H9 (cell line): ENCODE results near the gene DLG2. TPM values are rescaled to one million over a fixed set of nuclear protein-coding genes. Genes with fewer than 3 reads are reported as not detected.
A peak's percentile ranks its signal among the peaks of the same experiment; 100 is the strongest.

Experiments used
- DNase-seq: peaks from one replicate; pipeline ENCODE4 v3.0.0-alpha.2; 2017
- H2AFZ ChIP-seq: one replicate; pipeline ENCODE4 v1.6.1; 2013; ENCODE audit warnings: mild to moderate bottlenecking, low read length, control low read depth, moderate library complexity
- H2AK5ac ChIP-seq: 2 replicates; pipeline ENCODE4 v1.6.1; 2013; ENCODE audit warnings: low read length, control low read depth, mixed read lengths; ENCODE audit not compliant: insufficient read length
- H2BK120ac ChIP-seq: one replicate; pipeline ENCODE4 v1.6.1; 2013; ENCODE audit warnings: low read depth, mild to moderate bottlenecking, low read length, control low read depth, inconsistent platforms; ENCODE audit not compliant: poor library complexity, severe bottlenecking
- H2BK12ac ChIP-seq: 2 replicates; pipeline ENCODE4 v1.6.1; 2013; ENCODE audit warnings: low read length, control low read depth, mixed read lengths, low read depth; ENCODE audit not compliant: insufficient read length
- H2BK15ac ChIP-seq: 2 replicates; pipeline ENCODE4 v1.6.1; 2013; ENCODE audit warnings: low read depth, low read length, control low read depth
- H2BK20ac ChIP-seq: one replicate; pipeline ENCODE4 v1.6.1; 2013; ENCODE audit warnings: low read depth, mild to moderate bottlenecking, low read length, control low read depth, inconsistent platforms; ENCODE audit not compliant: poor library complexity, severe bottlenecking
- H2BK5ac ChIP-seq: 2 replicates; pipeline ENCODE4 v1.6.1; 2013; ENCODE audit warnings: low read length, control low read depth, mixed read lengths; ENCODE audit not compliant: insufficient read length
- H3K14ac ChIP-seq: 2 replicates; pipeline ENCODE4 v1.6.1; 2013; ENCODE audit warnings: low read length, control low read depth; ENCODE audit not compliant: insufficient read depth
- H3K18ac ChIP-seq: 2 replicates; pipeline ENCODE4 v1.6.1; 2013; ENCODE audit warnings: low read depth, mild to moderate bottlenecking, mixed read lengths, low read length, control low read depth; ENCODE audit not compliant: insufficient read length
- H3K23ac ChIP-seq: 2 replicates; pipeline ENCODE4 v1.6.1; 2013; ENCODE audit warnings: low read length, control low read depth, mixed read lengths, low read depth; ENCODE audit not compliant: insufficient read length
- H3K23me2 ChIP-seq: 2 replicates; pipeline ENCODE4 v1.6.1; 2013; ENCODE audit warnings: low read depth, mild to moderate bottlenecking, mixed read lengths, low read length, control low read depth; ENCODE audit not compliant: insufficient read length, poor library complexity, severe bottlenecking
- H3K27ac ChIP-seq: 2 replicates; pipeline ENCODE4 v1.5.1; 2013; ENCODE audit warnings: low read length, control low read depth, mixed read lengths, low read depth; ENCODE audit not compliant: insufficient read length
- H3K27me3 ChIP-seq: 2 replicates; pipeline ENCODE4 v1.6.1; 2013; ENCODE audit warnings: low read length, control low read depth, inconsistent platforms; ENCODE audit not compliant: insufficient read depth
- H3K4ac ChIP-seq: 2 replicates; pipeline ENCODE4 v1.6.1; 2013; ENCODE audit warnings: low read depth, mild to moderate bottlenecking, control low read depth, inconsistent platforms, low read length, moderate library complexity
- H3K4me1 ChIP-seq: 2 replicates; pipeline ENCODE4 v1.6.1; 2013; ENCODE audit warnings: low read length, control low read depth, inconsistent platforms; ENCODE audit not compliant: insufficient read depth
- H3K4me2 ChIP-seq: 2 replicates; pipeline ENCODE4 v1.6.1; 2013; ENCODE audit warnings: low read length, control low read depth, mixed read lengths; ENCODE audit not compliant: insufficient read length, insufficient read depth
- H3K56ac ChIP-seq: 2 replicates; pipeline ENCODE4 v1.6.1; 2013; ENCODE audit warnings: low read depth, mild to moderate bottlenecking, mixed read lengths, low read length, control low read depth; ENCODE audit not compliant: insufficient read length
- H3K79me1 ChIP-seq: 2 replicates; pipeline ENCODE4 v1.6.1; 2013; ENCODE audit warnings: low read depth, mild to moderate bottlenecking, moderate library complexity, low read length, control low read depth, inconsistent platforms; ENCODE audit not compliant: insufficient read depth, poor library complexity, severe bottlenecking
- H3K79me2 ChIP-seq: 2 replicates; pipeline ENCODE4 v1.6.1; 2013; ENCODE audit warnings: low read length, control low read depth, inconsistent platforms; ENCODE audit not compliant: insufficient read depth
- H3K9ac ChIP-seq: 2 replicates; pipeline ENCODE4 v1.6.1; 2013; ENCODE audit warnings: low read length, control low read depth, mixed read lengths; ENCODE audit not compliant: insufficient read length; ENCODE audit errors: extremely low read depth
- H3K9me3 ChIP-seq: one replicate; pipeline ENCODE4 v1.6.1; 2013; ENCODE audit warnings: low read depth, low read length, inconsistent platforms; ENCODE audit not compliant: control insufficient read depth
- H3T11ph ChIP-seq: one replicate; pipeline ENCODE4 v1.6.1; 2013; ENCODE audit warnings: mild to moderate bottlenecking, low read length, control low read depth, inconsistent platforms
- H4K20me1 ChIP-seq: one replicate; pipeline ENCODE4 v1.6.1; 2013; ENCODE audit not compliant: control insufficient read depth, insufficient read length, insufficient read depth
- H4K5ac ChIP-seq: 2 replicates; pipeline ENCODE4 v1.6.1; 2013; ENCODE audit warnings: low read depth, mild to moderate bottlenecking, mixed read lengths, low read length, control low read depth; ENCODE audit not compliant: insufficient read length
- H4K8ac ChIP-seq: replicated peaks from 2 replicates; pipeline ENCODE4 v1.6.1; 2013; ENCODE audit warnings: low read length, control low read depth, mixed read lengths, low read depth; ENCODE audit not compliant: insufficient read length
- H4K91ac ChIP-seq: 2 replicates; pipeline ENCODE4 v1.6.1; 2013; ENCODE audit warnings: low read depth, mild to moderate bottlenecking, moderate library complexity, mixed read lengths, low read length, control low read depth; ENCODE audit not compliant: insufficient read length
- H3K27ac Mint-ChIP-seq, 3 experiments: 2 replicates in 2 of 3; 3 replicates in 1 of 3; pipeline ENCODE4 v1.8.0; 2020 to 2021; ENCODE audit warnings: mixed read lengths in 3 of 3, mild to moderate bottlenecking in 1 of 3, moderate library complexity in 1 of 3
- H3K27me3 Mint-ChIP-seq: 2 replicates; pipeline ENCODE4 v1.8.0; 2021; ENCODE audit warnings: low read depth, mild to moderate bottlenecking, moderate library complexity, mixed read lengths
- H3K36me3 Mint-ChIP-seq, 3 experiments: 2 replicates in 2 of 3; 3 replicates in 1 of 3; pipeline ENCODE4 v1.8.0; 2020 to 2021; ENCODE audit warnings: low read depth in 3 of 3, mixed read lengths in 3 of 3; ENCODE audit not compliant: insufficient read depth in 1 of 3
- H3K4me1 Mint-ChIP-seq, 2 experiments: 2 replicates each; pipeline ENCODE4 v1.8.0; 2020; ENCODE audit warnings: mixed read lengths in 2 of 2
- H3K4me3 Mint-ChIP-seq, 2 experiments: 2 replicates in 1 of 2; 3 replicates in 1 of 2; pipeline ENCODE4 v1.8.0; 2020 to 2021; ENCODE audit warnings: mild to moderate bottlenecking in 2 of 2, mixed read lengths in 2 of 2, moderate library complexity in 1 of 2
- H3K9me3 Mint-ChIP-seq, 2 experiments: 2 replicates in 1 of 2; 3 replicates in 1 of 2; pipeline ENCODE4 v1.8.0; 2020; ENCODE audit warnings: mild to moderate bottlenecking in 2 of 2, mixed read lengths in 2 of 2, moderate library complexity in 1 of 2
- WGBS: extraction: QIAGEN DNeasy Blood & Tissue Kit; methylation state at CpG from one replicate; pipeline ENCODE4 v1.1.7; 2013; ENCODE audit warnings: missing lambda C conversion rate, low lambda C conversion rate, mixed read lengths; ENCODE audit not compliant: insufficient read length; ENCODE audit errors: extremely low coverage; 5-methylcytosine and 5-hydroxymethylcytosine counted together
- total RNA-seq: library from RNA; stranded (reverse); gene quantifications from 2 replicates; pipeline ENCODE4 v1.2.1, GENCODE V29; 2021
- TF ChIP-seq, protein P1 (sequence below): fragments of 200-600 bp; sonication (generic); conservative IDR thresholded peaks from 3 replicates; pipeline ENCODE4 v1.8.0; 2021; ENCODE audit warnings: antibody characterized with exemption, mild to moderate bottlenecking

Gene DLG2
- total RNA-seq, 1 experiment from 2014 or later: 8.0 TPM

- Histone ChIP-seq H2AK5ac (no peak overlapping the region), H4K20me1 (no peaks in the 10 kb centered on the region), H3T11ph (no peak overlapping the region), H3K4ac (no peak overlapping the region), H2BK5ac (no peak overlapping the region), H2AFZ (no peak overlapping the region), H3K9ac (no peak overlapping the region), H3K23me2 (peaks cover 7% of the 10 kb centered on the region), H3K4me1 (no peaks in the 10 kb centered on the region), H3K27me3 (peaks cover 2% of the 10 kb centered on the region; the same call in 1 of the 2 replicates), H3K9me3 (no peaks in the 10 kb centered on the region), H3K23ac (no peak overlapping the region), H3K27ac (no peak overlapping the region), H3K4me2 (no peak overlapping the region), H4K91ac (no peak overlapping the region), H3K56ac (no peak overlapping the region), H4K5ac (no peak overlapping the region), H3K14ac (no peak overlapping the region), H4K8ac (no peak overlapping the region), H2BK20ac (no peak overlapping the region), H3K79me1 (no peaks in the 10 kb centered on the region), H2BK15ac (no peak overlapping the region), H2BK12ac (no peak overlapping the region), H3K79me2 (no peaks in the 10 kb centered on the region), H3K18ac (no peak overlapping the region), H2BK120ac (no peak overlapping the region)
- H3K4me3 Mint-ChIP-seq: no peak overlapping the region
- peak; percentile 31 for DNase-seq
- H3K4me1 Mint-ChIP-seq: peaks cover 21 to 26% of the 10 kb centered on the region in 2 experiments
- H3K27me3 Mint-ChIP-seq: peaks cover 21% of the 10 kb centered on the region
- WGBS: no CpG with 5 or more reads among the region's 3 CpGs
- no peak overlapping the region for H3K27ac Mint-ChIP-seq
- no peaks in the 10 kb centered on the region for H3K36me3 Mint-ChIP-seq
- TF ChIP-seq, protein P1, sequence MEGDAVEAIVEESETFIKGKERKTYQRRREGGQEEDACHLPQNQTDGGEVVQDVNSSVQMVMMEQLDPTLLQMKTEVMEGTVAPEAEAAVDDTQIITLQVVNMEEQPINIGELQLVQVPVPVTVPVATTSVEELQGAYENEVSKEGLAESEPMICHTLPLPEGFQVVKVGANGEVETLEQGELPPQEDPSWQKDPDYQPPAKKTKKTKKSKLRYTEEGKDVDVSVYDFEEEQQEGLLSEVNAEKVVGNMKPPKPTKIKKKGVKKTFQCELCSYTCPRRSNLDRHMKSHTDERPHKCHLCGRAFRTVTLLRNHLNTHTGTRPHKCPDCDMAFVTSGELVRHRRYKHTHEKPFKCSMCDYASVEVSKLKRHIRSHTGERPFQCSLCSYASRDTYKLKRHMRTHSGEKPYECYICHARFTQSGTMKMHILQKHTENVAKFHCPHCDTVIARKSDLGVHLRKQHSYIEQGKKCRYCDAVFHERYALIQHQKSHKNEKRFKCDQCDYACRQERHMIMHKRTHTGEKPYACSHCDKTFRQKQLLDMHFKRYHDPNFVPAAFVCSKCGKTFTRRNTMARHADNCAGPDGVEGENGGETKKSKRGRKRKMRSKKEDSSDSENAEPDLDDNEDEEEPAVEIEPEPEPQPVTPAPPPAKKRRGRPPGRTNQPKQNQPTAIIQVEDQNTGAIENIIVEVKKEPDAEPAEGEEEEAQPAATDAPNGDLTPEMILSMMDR: peak; percentile 77
- no peaks in the 10 kb centered on the region for H3K9me3 Mint-ChIP-seq
Measured at GRCh38 chr11:84722583-84723108, 904.5 kb downstream of the DLG2 start.
